Measurements from ENCODE around the gene LITAFD. TPM values are rescaled to one million over a fixed set of nuclear protein-coding genes. Genes with fewer than 3 reads are reported as not detected.

Gene LITAFD
- total and polyA plus RNA-seq, 10 of the 15 experiments (the other 5 are each of a cell fraction or from before 2014, with no cell fraction given), result not detected

DNA sequence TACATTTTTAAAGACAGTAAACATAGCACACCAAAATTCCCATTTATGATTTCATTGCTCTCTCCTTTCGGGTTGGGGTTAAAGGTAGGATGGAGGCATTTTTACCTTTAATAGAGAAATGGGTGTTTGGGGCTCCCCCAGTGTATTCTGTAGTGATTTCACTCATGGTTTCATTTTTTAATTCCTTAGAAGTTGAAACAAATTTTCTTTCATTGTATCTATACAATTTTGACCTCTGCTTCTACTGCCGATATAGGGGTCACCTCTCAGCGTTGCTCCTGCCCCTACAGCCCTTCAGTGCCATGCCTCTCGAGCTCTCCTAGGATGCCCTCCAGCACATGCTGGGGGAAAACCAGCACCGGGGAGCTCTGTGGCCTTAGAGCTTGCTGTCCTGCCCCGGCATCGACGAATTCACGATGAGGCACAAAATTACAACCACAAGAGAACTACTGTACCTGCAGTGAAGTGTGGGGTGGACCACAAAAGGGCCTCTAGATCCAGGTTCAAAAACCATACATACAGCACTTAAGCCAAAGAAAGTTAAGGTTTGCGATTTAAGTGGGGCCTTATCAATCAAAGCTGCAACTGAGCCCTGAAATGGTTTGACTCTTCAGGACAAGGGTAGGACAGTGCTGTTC lies 39.3 kb downstream of the LITAFD start:
- TF ChIP-seq NR2F1 (conservative IDR thresholded peaks at IDR 0.05) (0 out of 2 replicates have a peak, but pooled peaks have one; percentile 25), MTA2 (IDR thresholded peaks at IDR 0.05; ENCODE audit: low read depth) (no peak)
- POLR2A ChIA-PET, result no interaction called here
- SMC1A ChIA-PET (ENCODE audit: uncharacterized antibody, unreplicated experiment), result interaction anchor here (1.1 kb wide), 1 partner anchor 15 kb away, joined by 3 read pairs; no protein-coding TSS in a partner anchor
- Histone ChIP-seq H3K9ac (ENCODE audit: control insufficient read depth, insufficient read depth, low read length) (no peak overlapping the region), H3K4me2 (ENCODE audit: control insufficient read depth, insufficient read depth) (no peak overlapping the region), H4K20me1 (ENCODE audit: control insufficient read depth, insufficient read depth) (peaks cover 17% of the 10 kb centered on the region), H3K79me2 (ENCODE audit: control insufficient read depth, insufficient read depth, low read length) (peaks cover 31% of the 10 kb centered on the region), H3K4me1 (ENCODE audit: control insufficient read depth, insufficient read depth, low read length) (peaks cover 26% of the 10 kb centered on the region), H3K4me3 (no peak overlapping the region), H3K9me3 (replicated peaks; ENCODE audit: control insufficient read depth, insufficient read depth, low read length) (no peaks in the 10 kb centered on the region), H3K36me3 (ENCODE audit: control insufficient read depth in 2 of 2, insufficient read depth in 2 of 2, low read length in 1 of 2) (peaks cover 30 to 49% of the 10 kb centered on the region in 2 experiments), H3K27me3 (replicated peaks in 1 of 2; ENCODE audit: control insufficient read depth in 2 of 2, insufficient read depth in 2 of 2, low read length in 1 of 2) (no peaks in the 10 kb centered on the region), H3K27ac (ENCODE audit: control insufficient read depth, insufficient read depth) (peak overlapping the region; percentile 29), H2AFZ (ENCODE audit: control insufficient read depth, low read depth, low read length) (no peak overlapping the region)
- no TSS peak for BruUV-seq (replicated peaks)
- CTCF ChIA-PET, result interaction anchor here (1.0 to 3.3 kb wide), 3 partner anchors 15 to 112 kb away, joined by 3 to 12 read pairs (median 7); no protein-coding TSS in a partner anchor
- WGBS (ENCODE audit: insufficient coverage, insufficient replicate concordance, low lambda C conversion rate, missing lambda C conversion rate), result 95% methylated on average over 10 of the region's 10 CpGs
- in situ Hi-C loops (cut with MboI), result no loop called here
- intact Hi-C loops (cut with micrococcal nuclease; ENCODE audit: unreplicated experiment), result no loop called here
- no peak for FAIRE-seq
- RAD21 ChIA-PET (ENCODE audit: unreplicated experiment), result interaction anchor here (1.2 kb wide), 1 partner anchor 15 kb away, joined by 4 read pairs; no protein-coding TSS in a partner anchor
- DNase-seq (ENCODE audit: low read depth, low spot score), result no peak
- ATAC-seq, result peak; percentile 14; the same call in 2 of the 3 replicates

DNA sequence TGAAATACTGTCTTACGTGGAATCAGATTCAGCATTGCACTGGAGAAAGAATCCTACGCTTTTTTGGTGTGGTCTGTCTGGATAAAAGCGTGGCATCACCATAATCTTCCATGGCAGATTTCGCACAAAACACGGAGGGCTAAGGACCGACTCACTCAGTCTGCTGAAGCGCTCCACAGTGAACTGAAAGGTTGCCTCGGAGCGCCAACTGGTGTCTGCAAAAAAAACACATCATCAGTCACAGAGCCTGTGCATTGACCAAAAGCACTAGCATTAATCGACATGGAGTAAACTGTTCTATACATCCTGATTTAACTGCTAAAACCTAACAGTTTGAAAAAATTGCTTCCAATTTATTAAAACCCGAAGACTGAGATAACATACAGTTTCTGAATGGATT lies 41.0 kb downstream of the LITAFD start:
- TF ChIP-seq ZNF217 (IDR thresholded peaks at IDR 0.05) (no peak), CTCF (IDR thresholded peaks at IDR 0.05 in 2 of 3, conservative IDR thresholded peaks at IDR 0.05 in 1 of 3; ENCODE audit: control insufficient read depth in 2 of 3, extremely low read depth in 1 of 3, insufficient read depth in 1 of 3, low read depth in 3 of 3, low read length in 3 of 3) (no peak), MTA3 (IDR thresholded peaks at IDR 0.05; ENCODE audit: borderline replicate concordance, low read length) (no peak), NFYB (IDR thresholded peaks at IDR 0.05; ENCODE audit: insufficient read depth, low read depth, low read length) (no peak), YY1 (IDR thresholded peaks at IDR 0.05; ENCODE audit: low read depth, low read length) (no peak), KDM1A (IDR thresholded peaks at IDR 0.05; ENCODE audit: borderline replicate concordance) (no peak), PAX8 (IDR thresholded peaks at IDR 0.05) (no peak), DPF2 (IDR thresholded peaks at IDR 0.05) (no peak), HDAC2 (IDR thresholded peaks at IDR 0.05) (no peak)
- TF ChIP-seq, protein P1, sequence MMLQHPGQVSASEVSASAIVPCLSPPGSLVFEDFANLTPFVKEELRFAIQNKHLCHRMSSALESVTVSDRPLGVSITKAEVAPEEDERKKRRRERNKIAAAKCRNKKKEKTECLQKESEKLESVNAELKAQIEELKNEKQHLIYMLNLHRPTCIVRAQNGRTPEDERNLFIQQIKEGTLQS (IDR thresholded peaks at IDR 0.05; ENCODE audit: borderline replicate concordance, extremely low read depth, low read depth, low read length), result no peak
- BruUV-seq (replicated peaks), result no TSS peak
- ChIA-PET RAD21 (ENCODE audit: unreplicated experiment) (interaction anchor here (1.1 kb wide), 1 partner anchor 11 kb away, joined by 3 read pairs; no protein-coding TSS in a partner anchor), POLR2A (no interaction called here), SMC1A (ENCODE audit: uncharacterized antibody, unreplicated experiment) (interaction anchor here (0.6 kb wide), 1 partner anchor 31 kb away, joined by 3 read pairs; no protein-coding TSS in a partner anchor), CTCF (interaction anchor here (0.7 to 1.4 kb wide), 3 partner anchors 13 to 31 kb away, joined by 3 read pairs; no protein-coding TSS in a partner anchor)
- ATAC-seq (no peak), FAIRE-seq (no peak), DNase-seq (ENCODE audit: low read depth, low spot score) (no peak)
- Histone ChIP-seq H3K36me3 (ENCODE audit: control insufficient read depth in 2 of 2, insufficient read depth in 2 of 2, low read length in 1 of 2) (peaks cover 32 to 54% of the 10 kb centered on the region in 2 experiments), H3K27me3 (replicated peaks in 1 of 2; ENCODE audit: control insufficient read depth in 2 of 2, insufficient read depth in 2 of 2, low read length in 1 of 2) (no peaks in the 10 kb centered on the region), H2AFZ (ENCODE audit: control insufficient read depth, low read depth, low read length) (no peak overlapping the region), H3K4me3 (no peak overlapping the region), H3K4me2 (ENCODE audit: control insufficient read depth, insufficient read depth) (no peak overlapping the region), H3K9me3 (replicated peaks; ENCODE audit: control insufficient read depth, insufficient read depth, low read length) (no peaks in the 10 kb centered on the region; the same call in 2 of the 3 replicates), H4K20me1 (ENCODE audit: control insufficient read depth, insufficient read depth) (peaks cover 19% of the 10 kb centered on the region), H3K27ac (ENCODE audit: control insufficient read depth, insufficient read depth) (no peak overlapping the region), H3K79me2 (ENCODE audit: control insufficient read depth, insufficient read depth, low read length) (peaks cover 47% of the 10 kb centered on the region), H3K4me1 (ENCODE audit: control insufficient read depth, insufficient read depth, low read length) (peaks cover 30% of the 10 kb centered on the region), H3K9ac (ENCODE audit: control insufficient read depth, insufficient read depth, low read length) (no peak overlapping the region)
- in situ Hi-C loops (cut with MboI), result no loop called here
- WGBS (ENCODE audit: insufficient coverage, insufficient replicate concordance, low lambda C conversion rate, missing lambda C conversion rate), result 87% methylated on average over 11 of the region's 11 CpGs
- intact Hi-C loops (cut with micrococcal nuclease; ENCODE audit: unreplicated experiment), result no loop called here
